Vagina (tissue), 2 donors: ENCODE measurements around the gene MVD.

Source experiments
- POLR2A ChIP-seq, 2 donors: fragments of 450-650 bp; IDR thresholded peaks; one replicate each; pipeline ENCODE4 v1.6.1; 2017; ENCODE audit warnings: antibody characterized with exemption in 2 of 2, mild to moderate bottlenecking in 2 of 2, moderate library complexity in 2 of 2
- TF ChIP-seq, protein P1 (sequence below), 3 experiments: fragments of 450-650 bp in 2 of 3; fragments of 200-600 bp in 1 of 3; sonication (generic) in 1 of 3; IDR thresholded peaks; one replicate each; pipeline ENCODE4 v1.5.1; 2017 to 2019; ENCODE audit warnings: antibody characterized with exemption in 3 of 3, mild to moderate bottlenecking in 2 of 3, moderate library complexity in 2 of 3

DNA sequence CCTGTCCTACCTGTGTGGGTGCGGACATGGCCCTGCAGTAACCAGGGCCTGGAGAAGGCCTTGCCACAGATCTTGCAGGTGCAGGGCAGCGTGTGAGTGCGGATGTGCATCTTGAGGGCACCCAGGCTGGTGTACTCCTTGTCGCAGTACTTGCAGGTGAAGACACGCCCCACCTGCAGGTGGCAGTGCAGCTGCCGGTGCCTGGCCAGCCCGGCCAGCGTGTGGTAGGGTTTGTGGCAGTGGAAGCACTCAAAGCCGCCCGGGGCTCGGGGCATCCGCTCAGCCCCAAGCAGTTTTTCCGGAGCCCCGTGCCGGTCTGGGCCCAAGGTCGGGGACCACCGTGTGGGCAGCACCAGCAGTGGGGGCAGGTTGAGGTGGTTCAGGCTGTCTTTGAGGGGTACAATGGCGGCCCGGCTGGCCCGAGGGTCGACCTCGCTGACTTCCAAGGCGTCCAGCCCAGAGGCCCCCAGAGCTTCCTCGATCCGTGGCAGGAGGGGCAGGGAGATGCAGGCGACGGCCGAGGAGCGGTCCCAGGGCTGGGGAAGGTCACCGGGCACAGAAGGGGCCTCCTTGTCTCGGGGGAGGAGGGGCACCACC lies 18.3 kb upstream of the MVD start:
- TF ChIP-seq, protein P1, sequence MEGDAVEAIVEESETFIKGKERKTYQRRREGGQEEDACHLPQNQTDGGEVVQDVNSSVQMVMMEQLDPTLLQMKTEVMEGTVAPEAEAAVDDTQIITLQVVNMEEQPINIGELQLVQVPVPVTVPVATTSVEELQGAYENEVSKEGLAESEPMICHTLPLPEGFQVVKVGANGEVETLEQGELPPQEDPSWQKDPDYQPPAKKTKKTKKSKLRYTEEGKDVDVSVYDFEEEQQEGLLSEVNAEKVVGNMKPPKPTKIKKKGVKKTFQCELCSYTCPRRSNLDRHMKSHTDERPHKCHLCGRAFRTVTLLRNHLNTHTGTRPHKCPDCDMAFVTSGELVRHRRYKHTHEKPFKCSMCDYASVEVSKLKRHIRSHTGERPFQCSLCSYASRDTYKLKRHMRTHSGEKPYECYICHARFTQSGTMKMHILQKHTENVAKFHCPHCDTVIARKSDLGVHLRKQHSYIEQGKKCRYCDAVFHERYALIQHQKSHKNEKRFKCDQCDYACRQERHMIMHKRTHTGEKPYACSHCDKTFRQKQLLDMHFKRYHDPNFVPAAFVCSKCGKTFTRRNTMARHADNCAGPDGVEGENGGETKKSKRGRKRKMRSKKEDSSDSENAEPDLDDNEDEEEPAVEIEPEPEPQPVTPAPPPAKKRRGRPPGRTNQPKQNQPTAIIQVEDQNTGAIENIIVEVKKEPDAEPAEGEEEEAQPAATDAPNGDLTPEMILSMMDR (IDR thresholded peaks at IDR 0.05): no peak
- TF ChIP-seq POLR2A (IDR thresholded peaks at IDR 0.05): no peak
